ENCODE data around the gene ATL3. TPM values are rescaled to one million over a fixed set of nuclear protein-coding genes. Genes with fewer than 3 reads are reported as not detected.
A peak's percentile ranks its signal among the peaks of the same experiment; 100 is the strongest.

Gene ATL3
- total RNA-seq, 1 experiment from 2014 or later: 24.0 TPM

DNA sequence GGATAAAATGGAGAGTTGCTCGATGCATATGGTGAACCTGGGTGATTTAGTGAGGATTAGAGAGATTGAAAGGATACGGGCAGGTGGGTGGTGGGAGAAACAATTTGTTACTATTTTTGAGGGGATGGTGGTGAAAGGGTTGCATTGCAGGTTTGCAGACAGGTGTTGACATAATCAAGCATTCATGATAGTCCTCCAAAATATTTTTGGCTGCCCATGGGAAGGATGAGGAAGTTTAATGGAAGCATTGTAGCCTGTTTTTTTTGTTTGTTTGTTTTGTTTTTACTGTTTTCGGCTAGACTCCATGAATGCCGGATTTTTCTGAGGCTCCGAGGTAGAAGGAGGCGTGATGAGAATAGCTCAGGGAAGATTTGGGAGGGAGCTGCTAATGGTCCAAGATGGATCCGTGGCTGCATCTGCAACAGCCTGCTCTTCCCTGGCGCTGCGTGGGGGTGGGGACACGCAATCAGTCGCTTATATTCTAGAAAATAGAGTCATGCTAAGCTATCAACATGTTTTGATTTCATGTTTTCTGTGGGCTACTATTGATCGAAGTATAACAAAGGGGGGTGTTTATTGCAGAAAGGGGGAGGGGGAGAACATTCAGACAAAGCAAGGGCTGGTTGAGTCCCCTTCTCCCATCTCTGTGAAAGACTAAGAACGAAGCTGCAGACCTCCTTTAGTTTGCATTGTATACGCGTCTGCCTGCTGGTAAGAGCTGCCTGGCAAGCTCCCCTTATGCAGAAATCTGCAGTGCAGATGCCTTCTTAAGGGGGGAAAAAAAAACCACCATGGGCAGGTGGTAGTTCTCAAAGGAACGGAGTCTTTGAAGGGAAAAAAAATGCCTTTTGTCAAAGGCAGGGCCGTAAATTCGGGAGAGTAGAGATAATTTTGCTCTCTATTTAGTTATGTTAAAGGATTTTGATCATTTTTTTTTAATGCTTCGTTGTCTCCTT lies 11.2 kb upstream of the ATL3 start:
- Mint-ChIP-seq H3K4me1 (peaks cover 24 to 33% of the 10 kb centered on the region in 2 experiments), H3K27me3 (ENCODE audit: low read depth) (no peaks in the 10 kb centered on the region; the same call in 1 of the 2 replicates), H3K4me3 (peak overlapping the region; percentile 80 to 96), H3K36me3 (ENCODE audit: insufficient read depth in 1 of 3, low read depth in 3 of 3) (peaks cover 0 to 4% (median 0%) of the 10 kb centered on the region in 3 experiments; a peak in 4 of 7 replicates), H3K27ac (peak overlapping the region; percentile 85 to 95 (median 94)), H3K9me3 (no peaks in the 10 kb centered on the region)
- no peak overlapping the region for H3K27ac ChIP-seq (ENCODE audit: insufficient read length, low read depth, low read length)
- no peak overlapping the region for H4K8ac ChIP-seq (replicated peaks; ENCODE audit: insufficient read length, low read depth, low read length)
- H3K79me1 ChIP-seq (ENCODE audit: insufficient read depth, low read depth, low read length, poor library complexity, severe bottlenecking): peaks cover 3% of the 10 kb centered on the region
- peak overlapping the region; percentile 93 for H3K4me2 ChIP-seq (ENCODE audit: insufficient read depth, insufficient read length, low read length)
- no peaks in the 10 kb centered on the region for H4K20me1 ChIP-seq (ENCODE audit: control insufficient read depth, insufficient read depth, insufficient read length)
- no peak overlapping the region for H3K4ac ChIP-seq (ENCODE audit: low read depth, low read length)
- H2BK5ac ChIP-seq (ENCODE audit: insufficient read length, low read length): no peak overlapping the region
- H3K18ac ChIP-seq (ENCODE audit: insufficient read length, low read depth, low read length): no peak overlapping the region
- H3K9me3 ChIP-seq (ENCODE audit: control insufficient read depth, low read depth, low read length): no peaks in the 10 kb centered on the region
- H3K9ac ChIP-seq (ENCODE audit: extremely low read depth, insufficient read length, low read length): peak overlapping the region; percentile 72
- no peak overlapping the region for H3K56ac ChIP-seq (ENCODE audit: insufficient read length, low read depth, low read length)
- H3K23me2 ChIP-seq (ENCODE audit: insufficient read length, low read depth, low read length, poor library complexity, severe bottlenecking): peaks cover 12% of the 10 kb centered on the region
- no peak overlapping the region for H2BK120ac ChIP-seq (ENCODE audit: low read depth, low read length, poor library complexity, severe bottlenecking)
- no peaks in the 10 kb centered on the region for H3K27me3 ChIP-seq (ENCODE audit: insufficient read depth, low read length)
- no CpG with 5 or more reads among the region's 19 CpGs for WGBS (ENCODE audit: extremely low coverage, insufficient read length, low lambda C conversion rate)
- no peak overlapping the region for H2BK15ac ChIP-seq (ENCODE audit: low read depth, low read length)
- peaks cover 27% of the 10 kb centered on the region; the same call in 1 of the 2 replicates for H3K79me2 ChIP-seq (ENCODE audit: insufficient read depth, low read length)
- peak; percentile 44 for DNase-seq
- H2AK5ac ChIP-seq (ENCODE audit: insufficient read length, low read length): no peak overlapping the region
- H4K91ac ChIP-seq (ENCODE audit: insufficient read length, low read depth, low read length): no peak overlapping the region
- TF ChIP-seq, protein P1, sequence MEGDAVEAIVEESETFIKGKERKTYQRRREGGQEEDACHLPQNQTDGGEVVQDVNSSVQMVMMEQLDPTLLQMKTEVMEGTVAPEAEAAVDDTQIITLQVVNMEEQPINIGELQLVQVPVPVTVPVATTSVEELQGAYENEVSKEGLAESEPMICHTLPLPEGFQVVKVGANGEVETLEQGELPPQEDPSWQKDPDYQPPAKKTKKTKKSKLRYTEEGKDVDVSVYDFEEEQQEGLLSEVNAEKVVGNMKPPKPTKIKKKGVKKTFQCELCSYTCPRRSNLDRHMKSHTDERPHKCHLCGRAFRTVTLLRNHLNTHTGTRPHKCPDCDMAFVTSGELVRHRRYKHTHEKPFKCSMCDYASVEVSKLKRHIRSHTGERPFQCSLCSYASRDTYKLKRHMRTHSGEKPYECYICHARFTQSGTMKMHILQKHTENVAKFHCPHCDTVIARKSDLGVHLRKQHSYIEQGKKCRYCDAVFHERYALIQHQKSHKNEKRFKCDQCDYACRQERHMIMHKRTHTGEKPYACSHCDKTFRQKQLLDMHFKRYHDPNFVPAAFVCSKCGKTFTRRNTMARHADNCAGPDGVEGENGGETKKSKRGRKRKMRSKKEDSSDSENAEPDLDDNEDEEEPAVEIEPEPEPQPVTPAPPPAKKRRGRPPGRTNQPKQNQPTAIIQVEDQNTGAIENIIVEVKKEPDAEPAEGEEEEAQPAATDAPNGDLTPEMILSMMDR (conservative IDR thresholded peaks at IDR 0.05): peak; percentile 51
- no peak overlapping the region for H2BK12ac ChIP-seq (ENCODE audit: insufficient read length, low read depth, low read length)
- no peak overlapping the region for H2BK20ac ChIP-seq (ENCODE audit: low read depth, low read length, poor library complexity, severe bottlenecking)
- no peak overlapping the region for H3K23ac ChIP-seq (ENCODE audit: insufficient read length, low read depth, low read length)
- no peak overlapping the region for H4K5ac ChIP-seq (ENCODE audit: insufficient read length, low read depth, low read length)
- no peak overlapping the region for H2AFZ ChIP-seq (ENCODE audit: low read length)
- H3T11ph ChIP-seq (ENCODE audit: low read length): no peak overlapping the region
- H3K14ac ChIP-seq (ENCODE audit: insufficient read depth, low read length): no peak overlapping the region; the same call in 1 of the 2 replicates
- H3K4me1 ChIP-seq (ENCODE audit: insufficient read depth, low read length): peaks cover 3% of the 10 kb centered on the region; the same call in 1 of the 2 replicates

All from H9 (cell line).